Upper lobe of right lung (tissue), 1 donor: ENCODE data around the gene GPR173. TPM values are rescaled to one million over a fixed set of nuclear protein-coding genes. Genes with fewer than 3 reads are reported as not detected.

Experiments
- ATAC-seq: fragments of 200-7000 bp; cut with Tn5 transposase; one replicate; pipeline ENCODE4 v1.9.1; 2020; ENCODE audit warnings: mild to moderate bottlenecking, moderate library complexity
- DNase-seq: peaks from one replicate; pipeline ENCODE4 v3.0.0-alpha.2; 2020
- H3K27ac ChIP-seq: fragments of 200-600 bp; one replicate; pipeline ENCODE4 v1.8.0; 2022
- H3K27me3 ChIP-seq: fragments of 200-600 bp; one replicate; pipeline ENCODE4 v1.8.0; 2022; ENCODE audit warnings: mild to moderate bottlenecking
- H3K36me3 ChIP-seq: fragments of 200-600 bp; one replicate; pipeline ENCODE4 v1.8.0; 2022
- H3K4me1 ChIP-seq: fragments of 200-600 bp; one replicate; pipeline ENCODE4 v1.8.0; 2022
- H3K4me3 ChIP-seq: fragments of 200-600 bp; one replicate; pipeline ENCODE4 v1.8.0; 2022; ENCODE audit warnings: mild to moderate bottlenecking
- H3K9me3 ChIP-seq: fragments of 200-600 bp; one replicate; pipeline ENCODE4 v1.8.0; 2022
- intact Hi-C: fragments of 100-400 bp; cut with DNase I; formaldehyde crosslinking; loops from one replicate; pipeline ENCODE4 v1.11.0; 2022
- total RNA-seq: library from RNA; stranded (reverse); fragmentation: NEBNext Ultra II Directional; extraction: Animal tissue kit (Norgen Biotek cat#: 25700); gene quantifications from one replicate; pipeline ENCODE4 v1.2.1, GENCODE V29; 2021
- TF ChIP-seq, protein P1 (sequence below): fragments of 200-600 bp; IDR thresholded peaks from one replicate; pipeline ENCODE4 v1.8.0; 2022; ENCODE audit warnings: antibody characterized with exemption
- donor health status: DM: no; HTN: yes; CAD: no; lungs with severe emphysema.

The GPR173 gene
- total RNA-seq, 1 donor from 2014 or later = 1.3 TPM

- Histone ChIP-seq H3K27me3 (no peaks in the 10 kb centered on the region), H3K36me3 (no peaks in the 10 kb centered on the region), H3K4me1 (no peaks in the 10 kb centered on the region), H3K9me3 (no peaks in the 10 kb centered on the region), H3K27ac (no peak overlapping the region), H3K4me3 (no peak overlapping the region)
- intact Hi-C loops = no loop called here
- DNase-seq (no peak), ATAC-seq (no peak)
- TF ChIP-seq, protein P1, sequence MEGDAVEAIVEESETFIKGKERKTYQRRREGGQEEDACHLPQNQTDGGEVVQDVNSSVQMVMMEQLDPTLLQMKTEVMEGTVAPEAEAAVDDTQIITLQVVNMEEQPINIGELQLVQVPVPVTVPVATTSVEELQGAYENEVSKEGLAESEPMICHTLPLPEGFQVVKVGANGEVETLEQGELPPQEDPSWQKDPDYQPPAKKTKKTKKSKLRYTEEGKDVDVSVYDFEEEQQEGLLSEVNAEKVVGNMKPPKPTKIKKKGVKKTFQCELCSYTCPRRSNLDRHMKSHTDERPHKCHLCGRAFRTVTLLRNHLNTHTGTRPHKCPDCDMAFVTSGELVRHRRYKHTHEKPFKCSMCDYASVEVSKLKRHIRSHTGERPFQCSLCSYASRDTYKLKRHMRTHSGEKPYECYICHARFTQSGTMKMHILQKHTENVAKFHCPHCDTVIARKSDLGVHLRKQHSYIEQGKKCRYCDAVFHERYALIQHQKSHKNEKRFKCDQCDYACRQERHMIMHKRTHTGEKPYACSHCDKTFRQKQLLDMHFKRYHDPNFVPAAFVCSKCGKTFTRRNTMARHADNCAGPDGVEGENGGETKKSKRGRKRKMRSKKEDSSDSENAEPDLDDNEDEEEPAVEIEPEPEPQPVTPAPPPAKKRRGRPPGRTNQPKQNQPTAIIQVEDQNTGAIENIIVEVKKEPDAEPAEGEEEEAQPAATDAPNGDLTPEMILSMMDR = no peak
Measured at GRCh38 chrX:53115550-53115874, 66.9 kb downstream of the GPR173 start.

DNA sequence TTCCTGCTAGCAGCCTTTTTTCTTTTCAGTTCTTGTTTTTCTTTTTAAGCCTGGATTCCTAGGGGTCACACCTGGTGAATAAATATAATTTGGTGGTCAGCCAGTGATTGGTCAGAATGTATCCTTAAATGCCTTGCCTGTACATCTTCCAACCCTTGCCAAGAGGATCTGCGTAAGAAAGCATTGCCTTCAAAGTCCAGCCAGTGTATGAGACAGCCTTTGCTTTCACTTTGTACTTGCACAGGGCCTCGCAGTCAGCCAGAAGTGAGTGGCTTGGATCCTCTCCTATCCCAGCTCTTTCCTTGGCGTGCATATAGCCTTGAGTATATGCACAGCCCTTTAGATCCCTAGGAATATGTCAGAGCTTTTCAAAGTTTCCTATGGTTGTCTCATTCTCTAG is 67.5 kb downstream of the GPR173 start:
- Histone ChIP-seq H3K27me3 (no peaks in the 10 kb centered on the region), H3K4me1 (no peaks in the 10 kb centered on the region), H3K9me3 (no peaks in the 10 kb centered on the region), H3K36me3 (no peaks in the 10 kb centered on the region), H3K27ac (no peak overlapping the region), H3K4me3 (no peak overlapping the region)
- no peak for DNase-seq
- TF ChIP-seq, protein P1 = no peak
- intact Hi-C loops = no loop called here
- no peak for ATAC-seq

GRCh38 chrX:53122013-53122412 is 73.4 kb downstream of the GPR173 start:
- DNase-seq (no peak), ATAC-seq (no peak)
- no peaks in the 10 kb centered on the region for H3K36me3 ChIP-seq
- no peak overlapping the region for H3K27ac ChIP-seq
- intact Hi-C loops = no loop called here
- no peaks in the 10 kb centered on the region for H3K4me1 ChIP-seq
- TF ChIP-seq, protein P1 = no peak
- no peak overlapping the region for H3K4me3 ChIP-seq
- no peaks in the 10 kb centered on the region for H3K9me3 ChIP-seq
- no peaks in the 10 kb centered on the region for H3K27me3 ChIP-seq

- ATAC-seq (no peak), DNase-seq (no peak)
- Histone ChIP-seq H3K4me3 (no peak overlapping the region), H3K36me3 (no peaks in the 10 kb centered on the region), H3K27ac (no peak overlapping the region), H3K27me3 (no peaks in the 10 kb centered on the region), H3K9me3 (no peaks in the 10 kb centered on the region), H3K4me1 (no peaks in the 10 kb centered on the region)
- TF ChIP-seq, protein P1 = no peak
- intact Hi-C loops = no loop called here
Measured at GRCh38 chrX:53125506-53125905, 76.9 kb downstream of the GPR173 start.

GRCh38 chrX:53126377-53126776 is 77.8 kb downstream of the GPR173 start:
- no peaks in the 10 kb centered on the region for H3K4me1 ChIP-seq
- H3K36me3 ChIP-seq = no peaks in the 10 kb centered on the region
- H3K9me3 ChIP-seq = no peaks in the 10 kb centered on the region
- no peaks in the 10 kb centered on the region for H3K27me3 ChIP-seq
- no peak for ATAC-seq
- TF ChIP-seq, protein P1 = no peak
- intact Hi-C loops = no loop called here
- no peak for DNase-seq
- no peak overlapping the region for H3K4me3 ChIP-seq
- H3K27ac ChIP-seq = no peak overlapping the region

DNA sequence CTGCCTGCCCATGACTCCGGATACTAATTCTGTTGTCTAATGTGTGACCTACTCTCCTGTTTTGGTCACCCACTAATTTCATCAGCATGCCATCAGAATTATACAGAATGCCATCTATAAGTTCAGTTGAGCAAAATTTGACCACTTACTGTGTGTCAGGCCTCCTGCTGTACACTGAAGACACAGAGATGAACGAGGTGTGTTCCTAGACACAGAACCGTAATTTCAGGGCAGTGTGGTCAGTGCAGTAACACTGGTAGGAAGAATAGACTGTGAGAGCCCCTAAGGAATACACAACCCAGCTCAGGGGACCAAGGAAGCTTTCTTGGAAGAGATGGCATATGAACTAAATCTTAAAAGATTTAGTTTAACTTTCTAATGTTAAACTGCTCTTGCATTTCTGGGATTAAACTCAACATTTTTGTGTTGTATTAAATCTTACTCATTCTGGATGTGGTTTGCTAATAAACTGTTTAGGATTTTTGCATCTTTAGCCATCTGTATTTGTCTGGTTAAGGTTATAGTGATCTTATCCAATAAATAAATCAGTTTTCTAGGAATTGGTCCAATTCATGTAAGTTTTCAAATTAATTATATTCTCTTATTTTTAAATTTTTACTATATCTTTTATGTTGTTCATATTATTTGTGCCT is 79.6 kb downstream of the GPR173 start:
- intact Hi-C loops = no loop called here
- H3K27ac ChIP-seq = no peak overlapping the region
- H3K36me3 ChIP-seq = no peaks in the 10 kb centered on the region
- H3K4me3 ChIP-seq = no peak overlapping the region
- H3K9me3 ChIP-seq = no peaks in the 10 kb centered on the region
- TF ChIP-seq, protein P1 = no peak
- no peaks in the 10 kb centered on the region for H3K27me3 ChIP-seq
- DNase-seq (no peak), ATAC-seq (no peak)
- H3K4me1 ChIP-seq = no peaks in the 10 kb centered on the region
